HG03135 (cell line): Measurements from ENCODE around the gene RNPEPL1.
A peak's percentile ranks its signal among the peaks of the same experiment; 100 is the strongest.
"Not testable (repeated sequence)": the region's sequence is repeated elsewhere in the genome, so short reads cannot be mapped to it uniquely, and the experiment has no call there.

ENCODE experiments used
- ATAC-seq: cut with Tn5 transposase; IDR thresholded peaks from one replicate; pipeline ENCODE4 v1.9.1; 2021; ENCODE audit warnings: mild to moderate bottlenecking, moderate library complexity; ENCODE audit not compliant: unreplicated experiment

Gene RNPEPL1

GRCh38 chr2:240532031-240532775 is 36.1 kb upstream of the RNPEPL1 start:
- no peak for ATAC-seq

GRCh38 chr2:240538031-240538780 is 30.1 kb upstream of the RNPEPL1 start:
- ATAC-seq = no peak

GRCh38 chr2:240539101-240539500 is 29.2 kb upstream of the RNPEPL1 start:
- ATAC-seq = not testable (repeated sequence)

GRCh38 chr2:240539906-240540305 is 28.4 kb upstream of the RNPEPL1 start:
- no peak for ATAC-seq

- ATAC-seq = no peak
These were observed 17.0 kb upstream of the RNPEPL1 start for GRCh38 chr2:240551288-240551687.

GRCh38 chr2:240551811-240552210 is 16.5 kb upstream of the RNPEPL1 start:
- no peak for ATAC-seq

GRCh38 chr2:240553956-240554480 is 14.3 kb upstream of the RNPEPL1 start:
- no peak for ATAC-seq

- ATAC-seq = no peak
These were observed 13.4 kb upstream of the RNPEPL1 start for GRCh38 chr2:240554767-240555493.

- ATAC-seq = no peak
These were observed 12.6 kb upstream of the RNPEPL1 start for GRCh38 chr2:240555541-240556250.

GRCh38 chr2:240556553-240557100 is 11.7 kb upstream of the RNPEPL1 start:
- ATAC-seq = no peak

- no peak for ATAC-seq
These were observed 11.1 kb upstream of the RNPEPL1 start for GRCh38 chr2:240557101-240557751.

GRCh38 chr2:240557808-240558207 is 10.5 kb upstream of the RNPEPL1 start, which contains the start of gene ANKMY1:
Gene ANKMY1 (minus strand): TSS chr2:240557988. CDS start chr2:240557335, 653 bp downstream.
- no peak for ATAC-seq

GRCh38 chr2:240558236-240558761 is 10.0 kb upstream of the RNPEPL1 start:
- ATAC-seq = no peak

- no peak for ATAC-seq
These were observed 9.0 kb upstream of the RNPEPL1 start for GRCh38 chr2:240559286-240559685.

- ATAC-seq = peak; percentile 55
These were observed 8.2 kb upstream of the RNPEPL1 start, which contains the start of gene DUSP28 for GRCh38 chr2:240560084-240560479. Gene DUSP28 (plus strand): TSS chr2:240560357. CDS start chr2:240560685, 328 bp downstream.

GRCh38 chr2:240560480-240561324 is 7.6 kb upstream of the RNPEPL1 start:
- peak; percentile 55 for ATAC-seq

GRCh38 chr2:240561325-240561971 is 6.8 kb upstream of the RNPEPL1 start:
- no peak for ATAC-seq

GRCh38 chr2:240563231-240563630 is 5.1 kb upstream of the RNPEPL1 start:
- ATAC-seq = not testable (repeated sequence)
